Motor neuron (in vitro differentiated cells): ENCODE measurements around the gene ARHGDIA. TPM values are rescaled to one million over a fixed set of nuclear protein-coding genes. Genes with fewer than 3 reads are reported as not detected.

ENCODE experiments used
- ATAC-seq, 8 experiments: fragments of 200-7000 bp; cut with Tn5 transposase; replicated peaks in 6 of 8; 2 replicates each; pipeline ENCODE4 v1.8.0; 2021; ENCODE audit warnings: mild to moderate bottlenecking in 8 of 8, moderate library complexity in 8 of 8
- H3K27ac ChIP-seq, 2 donors: fragments of 250-450 bp; sonication (Bioruptor Pico); 2 replicates each; pipeline ENCODE4 v1.9.0; 2021; ENCODE audit warnings: antibody characterized with exemption in 2 of 2, mild to moderate bottlenecking in 2 of 2, moderate library complexity in 1 of 2
- H3K4me1 ChIP-seq, 2 donors: fragments of 250-450 bp; sonication (Bioruptor Pico); replicated peaks in 1 of 2; 2 replicates each; pipeline ENCODE4 v1.6.1; 2021; ENCODE audit warnings: antibody characterized with exemption in 2 of 2, mild to moderate bottlenecking in 2 of 2, moderate library complexity in 1 of 2
- H3K4me3 ChIP-seq, 5 donors: fragments of 250-450 bp; sonication (Bioruptor Pico); 2 replicates each; pipeline ENCODE4 v1.9.0; 2021; ENCODE audit warnings: antibody characterized with exemption in 5 of 5, mild to moderate bottlenecking in 5 of 5, moderate library complexity in 4 of 5
- WGBS, 10 experiments: fragments of 450-650 bp; shearing (Covaris generic); methylation state at CpG; one replicate each; pipeline ENCODE4 v1.0.0; 2022; 5-methylcytosine and 5-hydroxymethylcytosine counted together
- in situ Hi-C, 9 experiments: fragments of 400-800 bp; cut with MboI; loops; one replicate each; pipeline ENCODE4 v1.15.0; 2021; ENCODE audit warnings: low sequenced_read_pairs in 9 of 9, low pct_unique_long_range_greater_than_20kb in 2 of 9; ENCODE audit not compliant: unreplicated experiment in 9 of 9
- total RNA-seq, 8 experiments: library from RNA; unstranded; fragments of 300-600 nt; gene quantifications; 2 replicates each; pipeline versions ENCODE4 v1.2.3 to v1.2.4, GENCODE V29; 2022

ARHGDIA gene
- total RNA-seq, 8 experiments from 2014 or later: 44.7 to 276 (median 151) TPM

DNA sequence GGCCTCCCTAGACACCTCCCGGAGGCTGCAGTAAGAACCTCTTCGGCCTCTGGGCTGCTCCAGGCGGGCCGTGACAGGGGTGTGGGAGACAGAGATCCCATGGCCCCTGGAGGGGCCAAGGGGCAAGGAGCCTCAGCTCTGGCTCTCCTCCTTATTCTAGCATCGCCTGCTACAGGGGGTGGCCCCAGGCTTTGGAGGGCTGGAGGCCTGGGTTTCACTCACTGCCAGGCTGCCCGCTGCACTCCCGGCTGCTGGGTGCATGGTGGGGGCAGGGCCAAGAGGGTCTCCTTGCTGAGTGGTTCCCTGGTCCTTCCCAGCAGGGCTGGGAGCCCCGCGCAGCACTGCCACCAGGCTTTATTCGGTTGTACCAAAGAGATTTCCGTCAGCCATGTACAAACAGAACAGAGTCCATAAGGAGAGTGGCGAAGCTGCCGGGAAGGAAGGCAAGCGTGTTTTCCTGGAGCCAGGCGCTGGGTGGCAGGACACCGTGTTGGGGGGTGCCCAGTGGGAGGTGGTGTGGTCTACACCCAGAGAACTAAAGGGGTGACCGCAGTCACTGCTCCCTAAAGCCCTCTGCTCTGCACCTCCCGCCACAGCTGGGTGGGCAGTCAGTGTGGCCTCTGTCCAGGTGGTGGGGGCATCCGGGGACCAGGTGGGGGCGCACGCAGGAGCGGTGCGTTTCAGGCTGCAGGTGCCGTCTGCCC is 32.9 kb upstream of the ARHGDIA start:
- in situ Hi-C loops: no loop called here
- Histone ChIP-seq H3K4me3 (no peak overlapping the region), H3K4me1 (peaks cover 4% of the 10 kb centered on the region in 2 donors), H3K27ac (no peak overlapping the region)
- WGBS, 10 experiments: 87 to 100% (median 90%) methylated on average over 1 to 5 of the region's 24 CpGs; no CpG with 5 or more reads in 5 of the 10 experiments
- ATAC-seq: no peak

DNA sequence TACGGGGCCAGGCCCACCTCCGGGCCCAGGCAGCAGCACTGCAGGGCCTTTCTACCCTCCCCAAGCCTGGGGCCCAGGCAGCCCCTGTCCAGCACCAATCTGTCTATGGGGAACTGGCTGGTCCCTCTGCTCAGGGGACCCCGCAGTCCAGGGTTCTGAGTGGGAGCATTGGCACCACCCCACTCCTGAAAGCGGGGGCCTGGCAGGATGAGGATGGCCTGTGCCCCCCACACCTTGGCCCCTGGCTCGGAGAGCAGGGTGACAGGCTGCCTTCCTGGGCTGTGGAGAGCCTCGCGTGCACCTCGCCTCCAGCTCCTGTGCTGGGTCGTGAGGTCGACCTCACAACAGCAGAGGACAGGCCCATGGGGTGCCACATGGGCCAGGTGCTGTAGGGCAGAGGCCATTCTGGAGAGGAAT is 32.3 kb upstream of the ARHGDIA start:
- Histone ChIP-seq H3K4me1 (peaks cover 4% of the 10 kb centered on the region in 2 donors), H3K4me3 (no peak overlapping the region), H3K27ac (no peak overlapping the region)
- in situ Hi-C loops: no loop called here
- WGBS, 10 experiments: 55 to 100% (median 80%) methylated on average over 1 to 5 of the region's 10 CpGs; no CpG with 5 or more reads in 4 of the 10 experiments
- no peak for ATAC-seq

DNA sequence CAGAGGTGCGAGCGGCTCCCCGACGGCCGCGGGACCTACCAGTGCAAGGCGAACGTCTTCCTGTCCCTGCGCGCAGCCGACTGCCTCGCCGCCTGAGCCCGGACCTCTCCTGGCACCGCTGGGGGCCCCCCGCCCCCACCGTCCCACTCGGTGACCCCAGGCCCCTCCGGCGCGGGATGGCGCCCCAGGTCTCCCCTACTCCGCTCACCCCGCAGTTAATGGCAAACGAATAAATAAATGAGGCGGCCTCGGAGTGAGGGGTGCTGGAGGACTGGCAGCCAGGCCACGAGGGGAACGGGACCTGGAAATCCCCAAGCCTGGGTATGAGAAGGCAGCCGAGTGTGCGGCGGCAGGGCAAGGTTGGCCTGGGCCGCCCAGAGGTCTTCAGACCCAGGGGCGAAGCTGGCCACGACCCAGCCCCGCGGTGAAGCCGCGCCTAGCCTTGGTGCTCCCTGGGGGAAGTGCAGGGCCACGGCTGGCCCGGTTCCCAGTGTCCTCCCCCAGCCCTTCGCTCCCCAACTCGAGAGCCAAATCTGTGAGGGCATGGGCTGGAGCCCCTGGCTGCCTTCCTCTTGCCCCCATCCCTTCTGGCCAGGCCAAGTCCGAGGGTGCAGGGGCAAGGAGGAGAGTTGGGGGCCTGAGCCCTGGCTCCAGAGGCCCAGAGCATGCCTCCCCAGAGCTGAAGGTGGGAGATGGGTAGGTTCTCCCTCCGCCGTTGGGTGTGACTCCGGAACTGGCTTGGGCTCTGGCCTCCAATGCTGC is 31.7 kb upstream of the ARHGDIA start:
- H3K4me1 ChIP-seq: peaks cover 4% of the 10 kb centered on the region in 2 donors
- peak in 3 of 8 experiments; percentile 3 to 6 (median 5) for ATAC-seq
- WGBS, 10 experiments: 54 to 80% methylated on average over 1 to 3 of the region's 47 CpGs; no CpG with 5 or more reads in 8 of the 10 experiments
- H3K4me3 ChIP-seq: peak overlapping the region in 2 of 5 donors; percentile 26 to 29
- no peak overlapping the region for H3K27ac ChIP-seq
- in situ Hi-C loops: no loop called here

DNA sequence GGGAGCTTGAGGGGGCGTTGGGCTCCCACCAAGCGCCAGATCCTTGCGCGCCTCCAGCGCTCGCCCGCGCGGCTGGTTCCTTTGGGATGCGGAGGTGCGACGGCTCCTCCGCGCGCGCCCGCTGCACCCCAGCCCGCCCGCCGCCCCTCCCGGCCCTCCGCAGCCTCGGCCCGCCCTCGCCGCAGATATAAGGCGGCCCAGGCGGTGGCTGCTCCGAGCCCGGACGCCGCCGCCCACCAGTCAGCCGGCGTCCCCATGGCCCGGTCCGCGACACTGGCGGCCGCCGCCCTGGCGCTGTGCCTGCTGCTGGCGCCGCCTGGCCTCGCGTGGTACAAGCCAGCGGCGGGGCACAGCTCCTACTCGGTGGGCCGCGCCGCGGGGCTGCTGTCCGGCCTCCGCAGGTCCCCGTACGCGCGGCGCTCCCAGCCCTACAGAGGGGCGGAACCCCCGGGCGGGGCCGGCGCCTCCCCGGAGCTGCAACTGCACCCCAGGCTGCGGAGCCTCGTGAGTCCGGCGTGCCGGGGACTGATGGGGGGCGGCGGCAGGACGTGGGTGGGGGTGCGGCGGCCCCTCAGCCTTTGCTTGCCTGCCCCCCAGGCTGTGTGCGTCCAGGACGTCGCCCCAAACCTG is 31.0 kb upstream of the ARHGDIA start, which contains the start of gene NPB:
TSS of gene NPB (plus strand) at position 216 of the 630 bp plus-strand sequence. CDS start at position 256, 40 bp downstream.
- H3K27ac ChIP-seq: no peak within 1 kb of the TSS
- peak; percentile 49 to 78 (median 56) for ATAC-seq
- in situ Hi-C loops: no loop called here
- peaks cover 4% of the 10 kb centered on the region in 2 donors for H3K4me1 ChIP-seq
- 0 to 27% (median 0%) methylated on average over 1 to 2 of the region's 79 CpGs; no CpG with 5 or more reads in 7 of the 10 experiments for WGBS, 10 experiments
- H3K4me3 ChIP-seq: peak within 1 kb of the TSS; percentile 14 to 29 (median 26)

DNA sequence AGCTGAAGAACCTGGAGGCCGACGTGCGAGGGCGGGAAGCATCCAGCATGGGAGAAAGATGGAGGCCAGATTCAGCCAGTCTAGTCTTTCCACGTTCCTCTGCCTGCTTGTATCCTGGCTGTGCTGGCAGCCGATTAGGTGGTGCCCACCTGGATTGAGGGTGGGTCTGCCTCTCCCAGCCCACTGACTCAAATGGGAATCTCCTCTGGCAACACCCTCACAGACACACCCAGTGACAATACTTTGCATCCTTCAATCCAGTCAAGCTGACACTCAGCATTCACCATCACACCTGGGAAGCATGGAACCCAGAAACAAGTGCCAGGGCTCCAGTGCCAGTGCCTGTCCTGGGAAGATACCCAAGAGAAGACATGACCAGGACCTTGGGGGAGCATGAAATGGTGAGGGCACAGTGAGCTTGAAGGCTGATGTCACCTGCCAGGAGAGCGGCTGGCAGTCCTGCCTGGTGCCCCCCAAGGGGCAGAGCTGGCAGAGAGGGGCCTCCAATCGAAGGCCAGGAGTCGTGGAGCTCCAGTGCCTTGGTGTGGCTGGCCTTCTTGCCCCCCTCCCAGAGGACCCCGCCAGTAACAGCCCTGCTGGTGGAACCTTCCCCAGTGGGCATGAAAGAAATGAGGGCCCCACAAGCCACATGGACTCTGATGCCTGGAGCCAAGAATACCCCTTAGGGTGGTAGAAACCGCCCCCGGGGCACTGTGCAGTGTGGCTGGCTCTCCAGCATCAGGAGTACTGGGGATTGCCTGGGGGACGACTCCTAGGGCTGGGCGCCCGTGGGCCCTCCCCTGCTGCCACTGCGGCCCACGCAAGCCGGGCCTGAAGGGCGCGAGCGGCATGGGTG is 30.3 kb upstream of the ARHGDIA start:
- ATAC-seq: peak in 4 of 8 experiments; percentile 2 to 22 (median 5)
- Histone ChIP-seq H3K4me1 (peaks cover 4% of the 10 kb centered on the region in 2 donors), H3K4me3 (peak overlapping the region; percentile 14 to 29 (median 26)), H3K27ac (no peak overlapping the region)
- 22 to 100% (median 95%) methylated on average over 2 to 9 of the region's 21 CpGs; no CpG with 5 or more reads in 3 of the 10 experiments for WGBS, 10 experiments
- in situ Hi-C loops: no loop called here

DNA sequence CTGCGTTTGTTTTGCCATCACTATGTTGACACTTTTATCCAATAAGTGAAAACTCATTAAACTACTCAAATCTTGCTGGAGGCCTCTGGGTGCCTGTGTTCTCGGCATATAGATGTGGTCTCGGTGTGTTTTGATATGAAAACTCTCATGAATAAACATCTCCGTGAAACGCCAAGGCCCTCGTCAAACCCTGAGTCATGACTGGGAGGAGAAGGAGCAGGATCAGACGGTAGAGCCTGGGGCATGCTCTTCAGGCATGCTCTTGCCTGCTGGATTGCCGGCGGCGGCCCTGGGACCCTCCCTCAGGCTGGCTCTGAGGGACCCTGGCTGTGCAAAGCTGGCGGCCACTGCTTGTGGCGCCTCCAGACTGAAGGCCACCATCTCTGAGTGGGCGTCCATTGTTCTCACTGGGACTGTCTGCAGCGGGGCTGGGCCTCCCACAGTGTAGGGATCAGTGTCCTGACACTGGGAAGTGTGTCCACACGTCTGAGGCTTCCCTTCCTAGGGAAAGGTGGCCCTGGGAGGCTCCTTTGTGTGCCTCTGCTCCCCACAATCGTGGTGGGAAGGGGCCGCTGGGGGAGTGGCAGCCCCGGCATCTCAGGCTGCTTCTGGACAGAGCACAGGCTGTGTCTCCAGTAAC is 29.2 kb upstream of the ARHGDIA start:
- peak in 3 of 8 experiments; percentile 2 to 8 (median 3) for ATAC-seq
- no peak overlapping the region for H3K4me3 ChIP-seq
- H3K27ac ChIP-seq: no peak overlapping the region
- 50 to 100% (median 79%) methylated on average over 1 to 5 of the region's 18 CpGs; no CpG with 5 or more reads in 2 of the 10 experiments for WGBS, 10 experiments
- peaks cover 4% of the 10 kb centered on the region in 2 donors for H3K4me1 ChIP-seq
- in situ Hi-C loops: no loop called here

DNA sequence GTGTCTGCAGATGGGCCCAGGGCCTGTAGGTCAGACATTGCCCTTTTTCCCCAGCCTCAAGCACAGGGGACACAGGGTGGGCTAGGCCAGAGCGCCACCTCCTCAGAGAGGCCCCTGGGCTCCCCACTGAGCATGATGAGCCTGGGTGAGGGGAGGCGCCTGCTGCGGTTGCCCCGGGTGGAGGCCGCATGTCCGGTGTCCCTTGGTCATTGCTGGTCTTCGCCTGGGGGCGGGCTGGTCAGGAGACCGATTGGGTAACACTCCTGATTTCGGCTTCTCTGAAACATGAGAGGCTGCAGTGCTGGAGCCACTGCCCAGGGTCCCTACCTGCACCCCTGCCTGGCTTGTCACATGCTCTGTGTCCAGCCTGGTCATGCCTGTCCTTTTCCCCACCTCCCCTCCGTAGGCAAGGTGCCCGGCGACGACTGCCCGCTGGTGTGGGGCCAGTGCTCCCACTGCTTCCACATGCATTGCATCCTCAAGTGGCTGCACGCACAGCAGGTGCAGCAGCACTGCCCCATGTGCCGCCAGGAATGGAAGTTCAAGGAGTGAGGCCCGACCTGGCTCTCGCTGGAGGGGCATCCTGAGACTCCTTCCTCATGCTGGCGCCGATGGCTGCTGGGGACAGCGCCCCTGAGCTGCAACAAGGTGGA is 28.5 kb upstream of the ARHGDIA start:
- H3K4me1 ChIP-seq: peaks cover 4% of the 10 kb centered on the region in 2 donors
- ATAC-seq: no peak
- H3K27ac ChIP-seq: no peak overlapping the region
- in situ Hi-C loops: no loop called here
- WGBS, 10 experiments: 50 to 100% (median 91%) methylated on average over 1 to 6 of the region's 22 CpGs; no CpG with 5 or more reads in 5 of the 10 experiments
- no peak overlapping the region for H3K4me3 ChIP-seq

DNA sequence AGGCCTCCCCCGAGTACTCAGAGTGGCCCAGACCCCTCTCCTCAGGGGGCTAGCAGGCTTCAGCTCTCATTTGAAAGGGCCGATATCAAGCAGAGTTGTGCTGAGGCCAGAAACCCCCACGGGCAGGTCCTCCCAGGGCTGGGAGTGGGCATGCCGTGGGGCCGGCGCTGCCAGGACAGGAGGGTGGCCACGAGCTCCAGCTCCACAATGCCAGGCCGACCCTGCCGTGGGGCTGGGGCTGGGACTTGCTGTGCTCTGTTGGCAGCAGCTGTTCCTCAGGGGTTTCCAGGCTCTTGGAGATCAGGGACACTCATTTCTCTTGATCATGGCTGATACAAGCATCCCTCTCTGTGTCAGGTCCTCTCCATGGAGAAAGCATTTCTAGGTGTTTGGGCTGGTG is 27.7 kb upstream of the ARHGDIA start:
- 70 to 100% (median 100%) methylated on average over 1 to 2 of the region's 9 CpGs; no CpG with 5 or more reads in 5 of the 10 experiments for WGBS, 10 experiments
- no peak for ATAC-seq
- in situ Hi-C loops: no loop called here
- no peak overlapping the region for H3K4me3 ChIP-seq
- no peak overlapping the region for H3K27ac ChIP-seq
- peaks cover 4% of the 10 kb centered on the region in 2 donors for H3K4me1 ChIP-seq

DNA sequence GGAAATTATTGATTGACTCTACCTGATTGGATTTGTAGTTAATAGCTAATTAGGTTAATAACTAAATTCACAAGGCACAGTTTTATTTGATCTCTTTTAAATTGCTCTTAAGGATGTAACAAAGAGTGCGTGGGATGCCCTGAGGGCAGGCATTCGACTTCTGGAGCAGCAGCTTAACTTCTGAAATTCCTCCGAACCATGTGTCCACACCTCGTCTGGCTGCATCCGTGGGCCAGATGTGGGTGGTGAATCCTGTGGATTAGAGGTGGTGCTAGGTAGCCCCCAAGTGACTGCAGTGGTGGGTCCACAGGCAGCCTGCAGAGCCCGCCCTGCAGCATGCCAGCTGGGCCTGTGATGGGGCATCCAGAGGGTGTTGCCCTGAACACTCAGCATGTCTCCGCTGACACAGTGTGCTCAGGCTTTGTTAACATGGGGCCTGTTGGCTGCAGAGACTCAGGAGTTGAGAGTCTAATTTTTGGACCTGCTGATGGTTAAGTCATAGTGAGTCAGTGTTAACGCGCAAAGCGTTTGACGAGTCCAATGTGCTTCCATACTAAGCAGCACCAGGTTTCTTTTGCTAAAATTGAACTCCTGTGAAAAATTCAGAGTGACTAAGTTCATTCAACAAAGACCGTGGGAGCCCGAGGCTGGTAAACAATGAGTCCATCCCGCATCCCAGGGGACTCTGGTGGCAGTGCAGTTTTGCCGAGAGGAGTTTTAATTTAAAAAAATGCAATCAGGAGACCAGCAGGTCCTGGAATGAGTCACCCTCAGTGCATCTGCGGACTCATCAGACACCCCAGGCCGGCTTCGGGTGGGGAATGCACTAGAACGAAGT is 27.1 kb upstream of the ARHGDIA start:
- no peak overlapping the region for H3K27ac ChIP-seq
- 15 to 100% (median 83%) methylated on average over 1 to 8 of the region's 19 CpGs for WGBS, 10 experiments
- peak; percentile 16 to 69 (median 54) for ATAC-seq
- in situ Hi-C loops: no loop called here
- peaks cover 4% of the 10 kb centered on the region in 2 donors for H3K4me1 ChIP-seq
- H3K4me3 ChIP-seq: no peak overlapping the region

DNA sequence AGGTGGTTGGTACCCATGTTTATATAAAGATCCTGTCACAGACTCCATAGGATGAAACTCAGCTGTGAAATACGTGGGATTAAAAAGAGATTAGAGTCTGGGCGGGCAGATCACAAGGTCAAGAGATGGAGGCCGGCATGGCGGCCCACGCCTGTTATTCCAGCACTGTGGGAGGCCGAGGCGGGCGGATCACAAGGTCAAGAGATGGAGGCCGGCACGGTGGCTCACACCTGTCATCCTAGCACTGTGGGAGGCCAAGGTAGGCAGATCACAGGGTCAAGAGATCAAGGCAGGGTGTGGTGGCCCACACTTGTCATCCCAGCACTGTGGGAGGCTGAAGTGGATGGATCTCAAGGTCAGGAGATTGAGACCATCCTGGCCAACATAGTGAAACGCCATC is 24.3 kb upstream of the ARHGDIA start:
- no peak overlapping the region for H3K27ac ChIP-seq
- no peak overlapping the region for H3K4me3 ChIP-seq
- ATAC-seq: no peak
- WGBS, 10 experiments: 86 to 100% (median 100%) methylated on average over 2 to 11 of the region's 11 CpGs; no CpG with 5 or more reads in 3 of the 10 experiments
- in situ Hi-C loops: no loop called here
- H3K4me1 ChIP-seq: peaks cover 6 to 7% of the 10 kb centered on the region in 2 donors

DNA sequence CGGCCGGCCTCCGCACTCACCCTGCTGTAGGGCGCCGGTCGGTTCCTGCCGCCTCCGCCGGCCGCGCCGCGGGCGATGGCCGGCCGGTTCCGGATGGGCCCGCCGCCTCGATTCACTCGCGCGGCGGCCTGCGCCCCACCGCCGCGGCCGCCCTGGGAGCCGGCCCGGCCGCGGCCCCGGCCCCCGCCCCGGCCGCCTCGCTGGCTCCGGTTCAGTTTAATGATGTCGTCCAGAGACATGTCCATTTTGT is 20.1 kb upstream of the ARHGDIA start:
- WGBS, 10 experiments: no CpG with 5 or more reads among the region's 40 CpGs
- ATAC-seq: peak in 6 of 8 experiments; percentile 2 to 35 (median 8)
- H3K27ac ChIP-seq: peak overlapping the region; percentile 95 to 99
- in situ Hi-C loops: no loop called here
- H3K4me3 ChIP-seq: peak overlapping the region; percentile 60 to 99 (median 86)
- H3K4me1 ChIP-seq: peaks cover 11 to 14% of the 10 kb centered on the region in 2 donors
